ENCODE measurements around the gene EPB41L5.
"Not testable (repeated sequence)": the region's sequence is repeated elsewhere in the genome, so short reads cannot be mapped to it uniquely, and the experiment has no call there.

EPB41L5 gene

GRCh38 chr2:119996148-119996547, 16.7 kb upstream of the EPB41L5 start:
- no peaks in the 10 kb centered on the region for H3K27me3 ChIP-seq (ENCODE audit: insufficient read depth, low read depth)
- no peak overlapping the region for H3K4me3 ChIP-seq (IDR thresholded peaks at IDR 0.05; ENCODE audit: insufficient read depth, low read depth, low read length)
- H3K4me2 ChIP-seq, result no peak overlapping the region
- no peaks in the 10 kb centered on the region for H3K4me1 ChIP-seq (ENCODE audit: low read depth, poor library complexity, severe bottlenecking)
- H3K36me3 ChIP-seq (ENCODE audit: insufficient read depth), result no peaks in the 10 kb centered on the region
- H3K79me2 ChIP-seq (ENCODE audit: insufficient read depth, low read depth), result no peaks in the 10 kb centered on the region
- no peak overlapping the region for H2AFZ ChIP-seq (ENCODE audit: low read depth)
- no peaks in the 10 kb centered on the region for H4K20me1 ChIP-seq (ENCODE audit: insufficient read depth)
- TF ChIP-seq CTCF (conservative IDR thresholded peaks at IDR 0.05; ENCODE audit: low read depth, low read length), result no peak
- no peak overlapping the region for H3K27ac ChIP-seq
- H3K9ac ChIP-seq, result no peak overlapping the region

- H3K4me2 ChIP-seq; H3K79me2 ChIP-seq (ENCODE audit: insufficient read depth, low read depth); H2AFZ ChIP-seq (ENCODE audit: low read depth); H3K4me3 ChIP-seq (IDR thresholded peaks at IDR 0.05; ENCODE audit: insufficient read depth, low read depth, low read length); H3K27ac ChIP-seq; H3K9ac ChIP-seq; H3K27me3 ChIP-seq (ENCODE audit: insufficient read depth, low read depth); H3K36me3 ChIP-seq (ENCODE audit: insufficient read depth); H3K4me1 ChIP-seq (ENCODE audit: low read depth, poor library complexity, severe bottlenecking); H4K20me1 ChIP-seq (ENCODE audit: insufficient read depth): not testable (repeated sequence)
These were observed 15.7 kb upstream of the EPB41L5 start for GRCh38 chr2:119996896-119997891.

GRCh38 chr2:120001471-120001870, 11.4 kb upstream of the EPB41L5 start:
- Histone ChIP-seq H3K27ac (no peak overlapping the region), H3K4me1 (ENCODE audit: low read depth, poor library complexity, severe bottlenecking) (peaks cover 10% of the 10 kb centered on the region), H3K79me2 (ENCODE audit: insufficient read depth, low read depth) (no peaks in the 10 kb centered on the region), H3K4me2 (no peak overlapping the region), H3K27me3 (ENCODE audit: insufficient read depth, low read depth) (no peaks in the 10 kb centered on the region), H4K20me1 (ENCODE audit: insufficient read depth) (no peaks in the 10 kb centered on the region), H3K9ac (no peak overlapping the region), H2AFZ (ENCODE audit: low read depth) (no peak overlapping the region), H3K36me3 (ENCODE audit: insufficient read depth) (no peaks in the 10 kb centered on the region), H3K4me3 (IDR thresholded peaks at IDR 0.05; ENCODE audit: insufficient read depth, low read depth, low read length) (no peak overlapping the region)
- no peak for TF ChIP-seq CTCF (conservative IDR thresholded peaks at IDR 0.05; ENCODE audit: low read depth, low read length)

GRCh38 chr2:120004254-120004653, 8.6 kb upstream of the EPB41L5 start:
- peaks cover 13% of the 10 kb centered on the region for H3K4me1 ChIP-seq (ENCODE audit: low read depth, poor library complexity, severe bottlenecking)
- no peak overlapping the region for H2AFZ ChIP-seq (ENCODE audit: low read depth)
- no peaks in the 10 kb centered on the region for H3K36me3 ChIP-seq (ENCODE audit: insufficient read depth)
- TF ChIP-seq CTCF (conservative IDR thresholded peaks at IDR 0.05; ENCODE audit: low read depth, low read length), result no peak
- H3K27ac ChIP-seq, result no peak overlapping the region
- no peak overlapping the region for H3K4me3 ChIP-seq (IDR thresholded peaks at IDR 0.05; ENCODE audit: insufficient read depth, low read depth, low read length)
- H3K27me3 ChIP-seq (ENCODE audit: insufficient read depth, low read depth), result no peaks in the 10 kb centered on the region
- H4K20me1 ChIP-seq (ENCODE audit: insufficient read depth), result no peaks in the 10 kb centered on the region
- H3K79me2 ChIP-seq (ENCODE audit: insufficient read depth, low read depth), result no peaks in the 10 kb centered on the region
- H3K9ac ChIP-seq, result no peak overlapping the region
- H3K4me2 ChIP-seq, result no peak overlapping the region
